HG02840 (cell line): Measurements from ENCODE around the gene OSBPL8.
"Not testable (repeated sequence)": the region's sequence is repeated elsewhere in the genome, so short reads cannot be mapped to it uniquely, and the experiment has no call there.

Source experiments
- ATAC-seq: cut with Tn5 transposase; IDR thresholded peaks from one replicate; pipeline ENCODE4 v1.9.1; 2021; ENCODE audit warnings: mild to moderate bottlenecking, moderate library complexity, moderate number of reproducible peaks; ENCODE audit not compliant: unreplicated experiment, low FRiP score

Gene OSBPL8

GRCh38 chr12:76486011-76486410, 73.6 kb downstream of the OSBPL8 start:
- ATAC-seq: no peak

GRCh38 chr12:76480796-76481195, 78.8 kb downstream of the OSBPL8 start:
- no peak for ATAC-seq

GRCh38 chr12:76478045-76478444, 81.5 kb downstream of the OSBPL8 start:
- no peak for ATAC-seq

GRCh38 chr12:76472862-76473261, 86.7 kb downstream of the OSBPL8 start:
- not testable (repeated sequence) for ATAC-seq

- ATAC-seq: no peak
Observed at GRCh38 chr12:76471579-76471978, 88.0 kb downstream of the OSBPL8 start.

- peak; percentile 54 for ATAC-seq
Observed at GRCh38 chr12:76470028-76470939, 89.3 kb downstream of the OSBPL8 start.

GRCh38 chr12:76464631-76465166, 94.9 kb downstream of the OSBPL8 start:
- ATAC-seq: no peak

- ATAC-seq: peak; percentile 71
Observed at GRCh38 chr12:76462668-76463224, 96.8 kb downstream of the OSBPL8 start.

GRCh38 chr12:76460807-76461206, 98.8 kb downstream of the OSBPL8 start:
- ATAC-seq: no peak

- no peak for ATAC-seq
Observed at GRCh38 chr12:76457818-76458217, 101.8 kb downstream of the OSBPL8 start.

GRCh38 chr12:76457010-76457409, 102.6 kb downstream of the OSBPL8 start:
- no peak for ATAC-seq

GRCh38 chr12:76455582-76456345, 103.8 kb downstream of the OSBPL8 start:
- peak; percentile 85 for ATAC-seq

- ATAC-seq: no peak
Observed at GRCh38 chr12:76451528-76451927, 108.0 kb downstream of the OSBPL8 start.

GRCh38 chr12:76450690-76451089, 108.9 kb downstream of the OSBPL8 start:
- ATAC-seq: no peak

- ATAC-seq: no peak
Observed at GRCh38 chr12:76449993-76450392, 109.6 kb downstream of the OSBPL8 start.

GRCh38 chr12:76449583-76449982, 110.0 kb downstream of the OSBPL8 start:
- no peak for ATAC-seq

- ATAC-seq: no peak
Observed at GRCh38 chr12:76449016-76449415, 110.6 kb downstream of the OSBPL8 start.

GRCh38 chr12:76446090-76446489, 113.5 kb downstream of the OSBPL8 start:
- ATAC-seq: no peak

GRCh38 chr12:76445462-76445861, 114.1 kb downstream of the OSBPL8 start:
- no peak for ATAC-seq

- ATAC-seq: no peak
Observed at GRCh38 chr12:76444408-76444984, 115.1 kb downstream of the OSBPL8 start.

GRCh38 chr12:76441016-76441415, 118.6 kb downstream of the OSBPL8 start:
- no peak for ATAC-seq
